HL-60 (cell line): ENCODE measurements around the gene RASAL1.
A peak's percentile ranks its signal among the peaks of the same experiment; 100 is the strongest.

Experiments
- GABPA ChIP-seq: IDR thresholded peaks from 2 replicates; pipeline ENCODE4 v1.6.1; 2012; ENCODE audit warnings: low read depth
- TF ChIP-seq, protein P1 (sequence below): IDR thresholded peaks from one replicate; pipeline ENCODE4 v1.5.1; 2011; ENCODE audit warnings: low read length, control low read depth, inconsistent platforms; ENCODE audit not compliant: insufficient read depth

DNA sequence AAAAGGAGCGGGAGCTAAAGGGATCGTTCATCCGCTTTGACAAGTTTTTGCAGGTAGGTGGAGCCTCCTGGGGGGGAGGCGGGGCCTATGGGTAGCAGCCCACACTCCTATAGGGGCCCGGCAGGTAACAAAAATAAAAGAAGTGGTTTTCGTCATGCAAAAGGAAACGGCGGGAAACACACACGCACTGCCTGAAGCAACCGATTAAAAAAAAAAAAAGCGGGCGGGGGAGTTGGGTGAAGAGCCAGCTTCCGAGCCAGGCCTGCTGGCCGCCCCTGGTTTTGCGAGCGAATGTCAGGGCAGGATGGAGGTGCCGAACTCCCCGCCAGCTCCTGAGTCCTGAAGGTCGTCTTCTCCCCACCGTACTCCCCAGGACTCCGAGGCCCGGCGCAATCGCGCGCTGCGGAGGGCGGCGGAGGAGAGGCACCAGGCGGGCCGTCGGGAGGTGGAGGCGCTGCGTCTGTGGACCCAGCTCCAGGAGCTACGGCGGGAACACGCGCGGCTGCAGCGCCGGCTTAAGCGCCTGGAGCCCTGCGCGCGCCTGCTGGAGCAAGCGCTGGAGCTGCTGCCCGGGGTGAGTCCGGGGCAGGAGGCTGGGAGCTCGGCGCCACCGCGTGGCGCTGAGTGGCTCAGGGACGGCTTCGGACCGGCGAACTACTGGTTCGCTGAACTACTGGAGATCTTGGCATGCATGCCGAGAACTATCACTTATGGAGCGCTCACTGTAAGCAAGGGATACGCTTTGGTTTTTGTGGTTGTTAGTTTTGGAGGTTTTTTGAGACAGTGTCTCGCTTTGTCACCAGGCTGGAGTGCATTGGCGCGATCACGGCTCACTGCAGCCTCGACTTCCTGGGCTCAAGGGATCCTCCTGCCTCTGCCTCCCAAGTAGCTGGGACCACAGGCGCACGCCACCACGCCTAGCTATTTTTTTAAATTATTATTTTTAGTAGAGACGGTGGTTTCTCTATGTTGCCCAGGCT lies 17.6 kb upstream of the RASAL1 start:
- TF ChIP-seq, protein P1, sequence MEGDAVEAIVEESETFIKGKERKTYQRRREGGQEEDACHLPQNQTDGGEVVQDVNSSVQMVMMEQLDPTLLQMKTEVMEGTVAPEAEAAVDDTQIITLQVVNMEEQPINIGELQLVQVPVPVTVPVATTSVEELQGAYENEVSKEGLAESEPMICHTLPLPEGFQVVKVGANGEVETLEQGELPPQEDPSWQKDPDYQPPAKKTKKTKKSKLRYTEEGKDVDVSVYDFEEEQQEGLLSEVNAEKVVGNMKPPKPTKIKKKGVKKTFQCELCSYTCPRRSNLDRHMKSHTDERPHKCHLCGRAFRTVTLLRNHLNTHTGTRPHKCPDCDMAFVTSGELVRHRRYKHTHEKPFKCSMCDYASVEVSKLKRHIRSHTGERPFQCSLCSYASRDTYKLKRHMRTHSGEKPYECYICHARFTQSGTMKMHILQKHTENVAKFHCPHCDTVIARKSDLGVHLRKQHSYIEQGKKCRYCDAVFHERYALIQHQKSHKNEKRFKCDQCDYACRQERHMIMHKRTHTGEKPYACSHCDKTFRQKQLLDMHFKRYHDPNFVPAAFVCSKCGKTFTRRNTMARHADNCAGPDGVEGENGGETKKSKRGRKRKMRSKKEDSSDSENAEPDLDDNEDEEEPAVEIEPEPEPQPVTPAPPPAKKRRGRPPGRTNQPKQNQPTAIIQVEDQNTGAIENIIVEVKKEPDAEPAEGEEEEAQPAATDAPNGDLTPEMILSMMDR: peak; percentile 57
- TF ChIP-seq GABPA: no peak
